ENCODE results near the gene TCF7L1. TPM values are rescaled to one million over a fixed set of nuclear protein-coding genes. Genes with fewer than 3 reads are reported as not detected.

TCF7L1 gene
- total and polyA plus RNA-seq, 9 of the 15 experiments (the other 6 are each of a cell fraction or from before 2014, with no cell fraction given), result 0.03 to 0.11 (median 0.07) TPM; not detected in 5

DNA sequence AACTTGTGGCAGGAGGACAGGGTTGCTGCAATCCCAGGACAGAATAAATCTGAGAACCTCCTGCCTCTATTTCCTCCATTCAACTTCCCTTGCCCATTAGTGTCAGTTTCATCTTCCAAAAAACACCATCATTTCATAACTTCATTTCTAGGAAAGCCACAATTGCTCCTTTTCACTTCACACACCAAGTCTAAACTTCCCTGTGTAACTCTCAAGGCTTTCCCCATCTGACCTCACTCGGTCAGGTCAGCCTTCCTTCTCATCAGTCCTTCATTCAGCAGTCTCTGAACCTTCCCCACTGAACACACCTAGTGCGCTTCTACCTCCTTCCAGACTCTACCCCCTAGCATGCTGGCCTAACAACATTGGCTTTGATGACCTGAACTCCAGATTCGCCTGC, 35.8 kb downstream of the TCF7L1 start:
- no peak overlapping the region for H3K9ac ChIP-seq (ENCODE audit: insufficient read depth in 1 of 2, low read depth in 2 of 2, low read length in 2 of 2)
- BruUV-seq (replicated peaks), result no TSS peak
- ChIA-PET CTCF (ENCODE audit: low intra/inter-chr PET ratio) (interaction anchor here (0.6 kb wide), 1 partner anchor 537 kb away, joined by 5 read pairs; no protein-coding TSS in a partner anchor), POLR2A (no interaction called here)
- DNase-seq (ENCODE audit: extremely low read depth in 1 of 4, low spot score in 3 of 4), result no peak
- 0 out of 2 replicates have a peak, but pooled peaks cover 4% of the 10 kb centered on the region for H4K20me1 ChIP-seq (replicated peaks; ENCODE audit: control insufficient read depth, insufficient read depth, low read length)
- H3K79me2 ChIP-seq (ENCODE audit: control insufficient read depth, insufficient read depth, low read length), result no peaks in the 10 kb centered on the region
- no peaks in the 10 kb centered on the region for H3K36me3 ChIP-seq (ENCODE audit: control insufficient read depth, insufficient read depth, low read length)
- peaks cover 31 to 70% of the 10 kb centered on the region in 2 experiments; a peak in 4 of 5 replicates for H3K27me3 ChIP-seq (ENCODE audit: control insufficient read depth in 2 of 2, insufficient read depth in 2 of 2, low read length in 2 of 2)
- no peaks in the 10 kb centered on the region for H3K9me1 ChIP-seq (ENCODE audit: control insufficient read depth, insufficient read depth, low read length)
- 0% methylated on average over 2 of the region's 3 CpGs for WGBS (ENCODE audit: insufficient coverage, low coverage, missing lambda C conversion rate)
- no peak for TF ChIP-seq ZNF507 (tag; conservative IDR thresholded peaks at IDR 0.05)
- TF ChIP-seq KAT2B (IDR thresholded peaks at IDR 0.05; ENCODE audit: low read depth, low read length), result no peak
- TF ChIP-seq POLR2AphosphoS5 (IDR thresholded peaks at IDR 0.05; ENCODE audit: control insufficient read depth, insufficient read depth, low read depth, low read length), result no peak
- no peak for TF ChIP-seq MAFK (IDR thresholded peaks at IDR 0.05; ENCODE audit: low read length)
- TF ChIP-seq, protein P1, sequence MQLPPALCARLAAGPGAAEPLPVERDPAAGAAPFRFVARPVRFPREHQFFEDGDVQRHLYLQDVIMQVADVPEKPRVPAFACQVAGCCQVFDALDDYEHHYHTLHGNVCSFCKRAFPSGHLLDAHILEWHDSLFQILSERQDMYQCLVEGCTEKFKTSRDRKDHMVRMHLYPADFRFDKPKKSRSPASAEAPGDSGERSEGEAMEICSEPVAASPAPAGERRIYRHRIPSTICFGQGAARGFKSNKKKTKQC (CRISPR knock-in tag; IDR thresholded peaks at IDR 0.05), result no peak
- in situ Hi-C loops (cut with MboI), result no loop called here
- H3K4me3 ChIP-seq, result no peak overlapping the region
- no peak for ATAC-seq
- FAIRE-seq, result no peak
- no peak overlapping the region for H3K4me2 ChIP-seq (ENCODE audit: insufficient read depth, low read length)
- no peak overlapping the region for H3K27ac ChIP-seq (ENCODE audit: extremely low read depth, low read depth, low read length)
- no peaks in the 10 kb centered on the region for H3K4me1 ChIP-seq (replicated peaks in 1 of 2; ENCODE audit: control insufficient read depth in 2 of 2, insufficient read depth in 2 of 2, low read length in 2 of 2)
- 0 out of 2 replicates have a peak, but pooled peaks cover 1% of the 10 kb centered on the region for H3K9me3 ChIP-seq (replicated peaks; ENCODE audit: control insufficient read depth, insufficient read depth, low read depth, low read length)
- intact Hi-C loops (cut with micrococcal nuclease), result no loop called here
- H2AFZ ChIP-seq (ENCODE audit: low read depth, low read length), result no peak overlapping the region

Measured in K562 (cell line).